Glutamatergic neuron (in vitro differentiated cells): ENCODE data around the gene RALGAPB. TPM values are rescaled to one million over a fixed set of nuclear protein-coding genes. Genes with fewer than 3 reads are reported as not detected.
"Not testable (repeated sequence)": the region's sequence is repeated elsewhere in the genome, so short reads cannot be mapped to it uniquely, and the experiment has no call there.

Experiments used
- DNase-seq: peaks from one replicate; pipeline ENCODE4 v3.0.0; 2022
- H3K27ac Mint-ChIP-seq: one replicate; pipeline ENCODE4 v1.8.0; 2020; ENCODE audit warnings: mild to moderate bottlenecking, mixed read lengths, inconsistent platforms; ENCODE audit not compliant: unreplicated experiment
- H3K27me3 Mint-ChIP-seq: one replicate; pipeline ENCODE4 v1.8.0; 2020; ENCODE audit warnings: mild to moderate bottlenecking, moderate library complexity, mixed read lengths, inconsistent platforms; ENCODE audit not compliant: unreplicated experiment
- H3K36me3 Mint-ChIP-seq: one replicate; pipeline ENCODE4 v1.8.0; 2020; ENCODE audit warnings: mild to moderate bottlenecking, mixed read lengths, inconsistent platforms; ENCODE audit not compliant: unreplicated experiment
- H3K4me1 Mint-ChIP-seq: one replicate; pipeline ENCODE4 v1.8.0; 2020; ENCODE audit warnings: mild to moderate bottlenecking, low read depth, mixed read lengths, inconsistent platforms; ENCODE audit not compliant: unreplicated experiment
- H3K4me3 Mint-ChIP-seq: one replicate; pipeline ENCODE4 v1.8.0; 2020; ENCODE audit warnings: mild to moderate bottlenecking, mixed read lengths, inconsistent platforms; ENCODE audit not compliant: unreplicated experiment
- H3K9me3 Mint-ChIP-seq: one replicate; pipeline ENCODE4 v1.8.0; 2020; ENCODE audit warnings: mild to moderate bottlenecking, moderate library complexity, mixed read lengths, inconsistent platforms; ENCODE audit not compliant: unreplicated experiment
- CTCF ChIP-seq: fragments of 200-600 bp; sonication (generic); IDR thresholded peaks from one replicate; pipeline ENCODE4 v1.5.0; 2021; ENCODE audit not compliant: partially characterized antibody, unreplicated experiment
- total RNA-seq: library from RNA; stranded (reverse); fragmentation: NEBNext Ultra II Directional; extraction: Animal tissue kit (Norgen Biotek cat#: 25700); gene quantifications from one replicate; pipeline ENCODE4 v1.2.1, GENCODE V29; 2021; ENCODE audit not compliant: unreplicated experiment

The RALGAPB gene
- total RNA-seq, 1 donor from 2014 or later, result 54.6 TPM

GRCh38 chr20:38498909-38499308 is 26.3 kb downstream of the RALGAPB start:
- Mint-ChIP-seq H3K27me3 (peaks cover 1% of the 10 kb centered on the region), H3K4me3 (no peak overlapping the region), H3K27ac (no peak overlapping the region), H3K4me1 (no peaks in the 10 kb centered on the region), H3K36me3 (peaks cover 2% of the 10 kb centered on the region), H3K9me3 (peaks cover 2% of the 10 kb centered on the region)
- TF ChIP-seq CTCF, result no peak
- no peak for DNase-seq

GRCh38 chr20:38499366-38499765 is 26.7 kb downstream of the RALGAPB start:
- no peak overlapping the region for H3K4me3 Mint-ChIP-seq
- peaks cover 1% of the 10 kb centered on the region for H3K27me3 Mint-ChIP-seq
- no peak for DNase-seq
- H3K36me3 Mint-ChIP-seq, result peaks cover 2% of the 10 kb centered on the region
- H3K4me1 Mint-ChIP-seq, result no peaks in the 10 kb centered on the region
- TF ChIP-seq CTCF, result no peak
- no peak overlapping the region for H3K27ac Mint-ChIP-seq
- peaks cover 2% of the 10 kb centered on the region for H3K9me3 Mint-ChIP-seq

GRCh38 chr20:38501858-38502436 is 29.3 kb downstream of the RALGAPB start:
- H3K4me3 Mint-ChIP-seq, result no peak overlapping the region
- H3K4me1 Mint-ChIP-seq, result no peaks in the 10 kb centered on the region
- no peak for TF ChIP-seq CTCF
- peaks cover 1% of the 10 kb centered on the region for H3K27me3 Mint-ChIP-seq
- H3K9me3 Mint-ChIP-seq, result peaks cover 2% of the 10 kb centered on the region
- peaks cover 7% of the 10 kb centered on the region for H3K36me3 Mint-ChIP-seq
- DNase-seq, result no peak
- H3K27ac Mint-ChIP-seq, result no peak overlapping the region

GRCh38 chr20:38504368-38505090 is 31.9 kb downstream of the RALGAPB start:
- Mint-ChIP-seq H3K36me3 (peaks cover 7% of the 10 kb centered on the region), H3K4me1 (peaks cover 10% of the 10 kb centered on the region), H3K4me3 (no peak overlapping the region), H3K9me3 (peaks cover 2% of the 10 kb centered on the region), H3K27me3 (peaks cover 1% of the 10 kb centered on the region), H3K27ac (no peak overlapping the region)
- TF ChIP-seq CTCF, result no peak
- no peak for DNase-seq

- DNase-seq, result no peak
- Mint-ChIP-seq H3K36me3 (peaks cover 7% of the 10 kb centered on the region), H3K27me3 (peaks cover 1% of the 10 kb centered on the region), H3K27ac (no peak overlapping the region), H3K4me3 (no peak overlapping the region), H3K9me3 (peaks cover 2% of the 10 kb centered on the region), H3K4me1 (peaks cover 15% of the 10 kb centered on the region)
- no peak for TF ChIP-seq CTCF
These were observed 32.4 kb downstream of the RALGAPB start for GRCh38 chr20:38505091-38505455.

- DNase-seq, result peak; percentile 28
- Mint-ChIP-seq H3K27ac (peak overlapping the region; percentile 99), H3K4me1 (peaks cover 36% of the 10 kb centered on the region), H3K4me3 (peak overlapping the region; percentile 37)
- H3K36me3 Mint-ChIP-seq, H3K9me3 Mint-ChIP-seq, H3K27me3 Mint-ChIP-seq: not testable (repeated sequence)
These were observed 39.1 kb downstream of the RALGAPB start for GRCh38 chr20:38511726-38512125.
